Measurements from ENCODE around the gene NTNG1. TPM values are rescaled to one million over a fixed set of nuclear protein-coding genes. Genes with fewer than 3 reads are reported as not detected.

Gene NTNG1
- total RNA-seq, 1 donor from 2014 or later: 0.83 TPM

DNA sequence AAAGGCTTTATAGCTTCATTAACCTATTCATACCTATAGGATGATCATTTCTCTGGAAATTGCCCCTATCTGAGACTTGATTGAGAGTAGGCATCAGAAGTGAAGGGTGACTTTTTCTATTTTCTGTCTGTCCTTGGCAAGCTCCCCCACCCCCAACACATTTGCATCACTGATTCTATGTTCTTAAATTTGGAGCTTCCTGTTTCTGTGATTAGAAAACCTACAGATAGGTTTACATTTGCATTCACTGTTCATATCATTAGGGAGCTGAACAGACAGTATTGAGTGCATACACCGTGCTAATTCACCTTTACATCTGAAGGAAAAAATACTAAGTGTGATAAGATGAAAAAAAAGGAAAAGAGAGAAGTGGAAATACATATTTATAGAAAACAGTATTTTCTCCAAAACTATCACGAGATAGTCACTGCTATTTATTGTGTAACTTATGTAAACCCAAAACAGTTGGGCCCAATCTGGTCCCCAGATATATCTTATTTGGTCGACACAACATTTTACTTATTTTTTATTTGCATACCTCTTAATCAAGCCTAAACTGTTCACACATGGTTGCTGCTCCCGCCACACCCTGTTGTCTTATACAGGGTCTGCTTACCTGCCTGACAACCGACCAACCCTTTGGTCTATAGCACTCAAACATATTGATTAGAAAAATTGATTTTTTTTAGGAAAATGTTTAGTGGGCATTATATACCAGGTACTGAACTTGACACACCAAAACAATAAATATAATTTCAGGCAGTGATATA is 218.8 kb downstream of the NTNG1 start:
- H3K27me3 Mint-ChIP-seq (ENCODE audit: low read depth): no peaks in the 10 kb centered on the region
- H3K4me1 Mint-ChIP-seq: peaks cover 13% of the 10 kb centered on the region
- no peaks in the 10 kb centered on the region for H3K9me3 Mint-ChIP-seq
- H3K27ac Mint-ChIP-seq: no peak overlapping the region
- no peak for DNase-seq (ENCODE audit: low spot score in 2 of 2, unreplicated experiment in 2 of 2)
- H3K4me3 Mint-ChIP-seq: no peak overlapping the region
- no peaks in the 10 kb centered on the region for H3K36me3 Mint-ChIP-seq
- TF ChIP-seq CTCF (IDR thresholded peaks at IDR 0.05; ENCODE audit: unreplicated experiment): no peak

- no peak for TF ChIP-seq CTCF (IDR thresholded peaks at IDR 0.05; ENCODE audit: unreplicated experiment)
Measured at GRCh38 chr1:107362468-107363140, 221.8 kb downstream of the NTNG1 start.

DNA sequence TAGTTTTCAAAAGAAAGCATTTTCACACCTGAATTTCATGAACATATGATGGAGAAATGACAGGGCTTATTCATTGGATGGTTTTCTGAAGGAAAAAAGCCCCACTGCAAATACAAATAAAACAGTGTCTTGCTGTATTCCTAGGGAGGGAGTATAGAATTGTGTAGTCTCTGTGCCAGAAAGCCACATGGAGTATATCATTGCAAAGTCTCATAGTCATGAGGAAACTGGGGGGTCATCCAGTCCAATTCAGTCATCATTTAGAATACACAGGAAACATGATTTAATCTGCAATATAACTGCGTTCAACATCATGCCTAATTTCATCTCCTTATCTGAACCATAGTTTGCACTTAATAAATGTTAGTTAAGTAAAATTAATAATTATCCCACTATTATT is 222.3 kb downstream of the NTNG1 start:
- no peak for DNase-seq (ENCODE audit: low spot score in 2 of 2, unreplicated experiment in 2 of 2)
- Mint-ChIP-seq H3K27me3 (ENCODE audit: low read depth) (no peaks in the 10 kb centered on the region), H3K36me3 (no peaks in the 10 kb centered on the region), H3K4me3 (no peak overlapping the region), H3K9me3 (no peaks in the 10 kb centered on the region), H3K4me1 (peaks cover 13% of the 10 kb centered on the region), H3K27ac (no peak overlapping the region)
- no peak for TF ChIP-seq CTCF (IDR thresholded peaks at IDR 0.05; ENCODE audit: unreplicated experiment)

More at GRCh38 chr1:107362468-107363140, 221.8 kb downstream of the NTNG1 start:
- Mint-ChIP-seq H3K27me3 (ENCODE audit: low read depth) (no peaks in the 10 kb centered on the region), H3K27ac (no peak overlapping the region), H3K9me3 (no peaks in the 10 kb centered on the region), H3K4me1 (peaks cover 15% of the 10 kb centered on the region), H3K4me3 (no peak overlapping the region), H3K36me3 (no peaks in the 10 kb centered on the region)
- no peak for DNase-seq (ENCODE audit: low spot score in 2 of 2, unreplicated experiment in 2 of 2)

GRCh38 chr1:107365527-107366240 is 224.8 kb downstream of the NTNG1 start:
- Mint-ChIP-seq H3K27ac (no peak overlapping the region), H3K4me1 (peaks cover 2% of the 10 kb centered on the region), H3K27me3 (ENCODE audit: low read depth) (no peaks in the 10 kb centered on the region), H3K36me3 (no peaks in the 10 kb centered on the region), H3K4me3 (no peak overlapping the region), H3K9me3 (no peaks in the 10 kb centered on the region)
- TF ChIP-seq CTCF (IDR thresholded peaks at IDR 0.05; ENCODE audit: unreplicated experiment): no peak
- DNase-seq (ENCODE audit: low spot score in 2 of 2, unreplicated experiment in 2 of 2): no peak

GRCh38 chr1:107378426-107378825 is 237.6 kb downstream of the NTNG1 start:
- H3K27me3 Mint-ChIP-seq (ENCODE audit: low read depth): peaks cover 4% of the 10 kb centered on the region

More at GRCh38 chr1:107378426-107378825, 237.6 kb downstream of the NTNG1 start:
- H3K9me3 Mint-ChIP-seq: no peaks in the 10 kb centered on the region
- no peak overlapping the region for H3K4me3 Mint-ChIP-seq
- TF ChIP-seq CTCF (IDR thresholded peaks at IDR 0.05; ENCODE audit: unreplicated experiment): no peak
- peaks cover 12% of the 10 kb centered on the region for H3K4me1 Mint-ChIP-seq
- no peaks in the 10 kb centered on the region for H3K36me3 Mint-ChIP-seq
- DNase-seq (ENCODE audit: low spot score in 2 of 2, unreplicated experiment in 2 of 2): no peak
- no peak overlapping the region for H3K27ac Mint-ChIP-seq
